PC-9 (cell line): ENCODE measurements around the gene IL6R.

ENCODE experiments used
- CTCF ChIP-seq: fragments of 200-600 bp; sonication (generic); conservative IDR thresholded peaks from 2 replicates; pipeline ENCODE4 v1.6.1; 2017; ENCODE audit warnings: mixed run types, antibody characterized with exemption, mild to moderate bottlenecking, moderate library complexity
- EZH2 ChIP-seq: fragments of 200-600 bp; sonication (generic); IDR thresholded peaks from 2 replicates; pipeline ENCODE4 v1.8.0; 2017; ENCODE audit warnings: antibody characterized with exemption, low read depth

- TF ChIP-seq CTCF, result no peak
- TF ChIP-seq EZH2, result no peak
Measured at GRCh38 chr1:154436433-154436832, 31.3 kb downstream of the IL6R start.
